GM21528 (cell line): ENCODE data around the gene KLHL25.
"Not testable (repeated sequence)": the region's sequence is repeated elsewhere in the genome, so short reads cannot be mapped to it uniquely, and the experiment has no call there.

Source experiments
- ATAC-seq: cut with Tn5 transposase; IDR thresholded peaks from one replicate; pipeline ENCODE4 v1.9.1; 2021; ENCODE audit warnings: mild to moderate bottlenecking, moderate library complexity; ENCODE audit not compliant: unreplicated experiment, low FRiP score

Gene KLHL25

DNA sequence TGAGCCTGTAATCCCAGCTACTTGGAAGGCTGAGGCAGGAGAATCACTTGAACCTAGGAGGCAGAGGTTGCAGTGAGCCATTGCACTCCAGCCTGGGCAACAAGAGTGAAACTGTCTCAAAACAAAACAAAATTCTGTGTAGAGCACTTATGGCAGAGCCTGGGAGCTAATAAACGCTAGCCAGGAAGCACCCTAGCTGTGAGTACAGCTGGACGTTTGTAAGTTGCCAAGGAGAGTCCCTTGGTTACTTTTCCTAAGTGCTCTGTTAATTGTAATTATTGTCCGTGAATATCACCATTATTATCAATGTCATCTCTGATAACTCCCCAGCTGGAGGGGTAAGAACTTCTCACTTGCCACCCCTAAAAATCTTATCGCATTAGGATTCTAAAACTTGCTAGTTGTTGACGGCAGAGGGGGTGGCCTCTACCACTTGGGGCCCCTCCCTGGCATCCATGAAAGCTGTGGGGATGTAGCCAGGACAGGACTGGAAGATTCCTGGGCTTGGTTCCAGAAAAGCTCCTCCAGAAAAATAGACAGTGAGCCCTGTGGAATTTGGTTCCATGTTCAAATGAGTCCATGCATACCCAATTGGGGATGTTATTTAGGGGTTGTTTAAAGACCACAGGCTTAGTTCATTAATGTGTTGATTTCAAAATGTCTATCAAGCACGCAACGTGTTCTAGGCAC lies 9.9 kb upstream of the KLHL25 start:
- ATAC-seq = no peak

DNA sequence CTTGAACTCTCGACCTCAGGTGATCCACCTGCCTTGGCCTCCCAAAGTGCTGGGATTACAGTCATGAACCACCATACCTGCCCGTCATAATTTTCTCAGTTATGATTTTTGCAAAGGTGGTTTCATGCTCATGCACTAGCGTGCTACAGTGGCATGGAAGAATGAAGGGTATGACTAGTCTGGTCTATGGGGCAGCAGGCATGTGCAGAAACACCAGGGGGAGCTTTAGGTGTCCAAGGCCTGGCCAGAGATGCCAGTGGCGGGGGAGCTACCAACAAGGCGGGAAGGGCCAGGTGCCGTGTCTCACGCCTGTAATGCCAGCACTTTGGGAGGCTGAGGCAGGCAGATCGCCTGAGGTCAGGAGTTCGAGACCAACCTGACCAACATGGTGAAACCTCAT lies 7.9 kb upstream of the KLHL25 start:
- ATAC-seq = not testable (repeated sequence)

GRCh38 chr15:85800478-85801123 lies 5.9 kb upstream of the KLHL25 start:
- no peak for ATAC-seq

- ATAC-seq = not testable (repeated sequence)
Measured at GRCh38 chr15:85796371-85796770, 1.6 kb upstream of the KLHL25 start.

DNA sequence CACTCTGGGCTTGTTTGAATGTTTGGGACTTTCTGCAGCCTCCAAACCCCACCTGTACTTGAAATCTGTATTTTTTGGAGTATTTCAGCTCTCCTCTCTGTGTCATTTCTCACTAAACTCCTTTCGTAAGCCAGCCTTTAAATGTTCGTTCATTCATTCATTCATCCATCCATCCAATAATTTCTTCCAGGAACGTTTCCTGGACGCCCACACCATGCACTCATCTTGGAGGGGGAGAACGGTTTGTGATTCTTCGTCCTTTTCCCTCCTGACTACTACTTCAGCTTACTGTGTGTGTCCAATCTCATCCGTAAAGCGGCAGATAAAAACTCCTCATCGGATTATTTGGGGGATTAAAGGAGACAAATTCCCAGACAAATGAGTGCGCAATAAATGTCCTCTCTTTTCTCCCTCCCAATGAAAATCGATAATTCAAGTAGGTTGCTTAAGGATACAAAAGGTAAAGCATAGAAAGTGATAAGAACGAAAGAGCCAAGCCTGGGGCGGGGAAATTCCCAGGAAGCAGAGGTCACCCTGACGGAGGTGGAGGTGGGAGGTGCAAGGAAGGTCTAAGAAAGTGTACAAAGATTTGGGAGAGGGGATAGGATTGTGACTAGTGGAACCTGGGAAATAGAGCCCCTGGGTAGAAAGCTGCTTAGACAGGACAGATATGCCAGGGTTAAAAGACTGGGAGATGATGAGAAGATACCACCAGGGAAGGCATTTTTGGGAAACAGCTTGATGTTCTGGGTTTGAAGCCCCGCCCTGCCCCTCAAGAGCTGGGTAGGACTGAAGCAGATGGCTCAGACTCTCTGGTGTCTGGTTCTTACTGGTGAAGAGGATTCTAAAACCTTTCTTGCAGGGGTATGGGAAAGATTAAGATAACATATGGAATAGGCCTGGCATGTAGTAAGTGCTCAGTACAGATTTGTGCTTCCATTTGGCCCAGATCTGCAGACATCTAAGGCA lies 896 bp upstream of the KLHL25 start:
- ATAC-seq = no peak

DNA sequence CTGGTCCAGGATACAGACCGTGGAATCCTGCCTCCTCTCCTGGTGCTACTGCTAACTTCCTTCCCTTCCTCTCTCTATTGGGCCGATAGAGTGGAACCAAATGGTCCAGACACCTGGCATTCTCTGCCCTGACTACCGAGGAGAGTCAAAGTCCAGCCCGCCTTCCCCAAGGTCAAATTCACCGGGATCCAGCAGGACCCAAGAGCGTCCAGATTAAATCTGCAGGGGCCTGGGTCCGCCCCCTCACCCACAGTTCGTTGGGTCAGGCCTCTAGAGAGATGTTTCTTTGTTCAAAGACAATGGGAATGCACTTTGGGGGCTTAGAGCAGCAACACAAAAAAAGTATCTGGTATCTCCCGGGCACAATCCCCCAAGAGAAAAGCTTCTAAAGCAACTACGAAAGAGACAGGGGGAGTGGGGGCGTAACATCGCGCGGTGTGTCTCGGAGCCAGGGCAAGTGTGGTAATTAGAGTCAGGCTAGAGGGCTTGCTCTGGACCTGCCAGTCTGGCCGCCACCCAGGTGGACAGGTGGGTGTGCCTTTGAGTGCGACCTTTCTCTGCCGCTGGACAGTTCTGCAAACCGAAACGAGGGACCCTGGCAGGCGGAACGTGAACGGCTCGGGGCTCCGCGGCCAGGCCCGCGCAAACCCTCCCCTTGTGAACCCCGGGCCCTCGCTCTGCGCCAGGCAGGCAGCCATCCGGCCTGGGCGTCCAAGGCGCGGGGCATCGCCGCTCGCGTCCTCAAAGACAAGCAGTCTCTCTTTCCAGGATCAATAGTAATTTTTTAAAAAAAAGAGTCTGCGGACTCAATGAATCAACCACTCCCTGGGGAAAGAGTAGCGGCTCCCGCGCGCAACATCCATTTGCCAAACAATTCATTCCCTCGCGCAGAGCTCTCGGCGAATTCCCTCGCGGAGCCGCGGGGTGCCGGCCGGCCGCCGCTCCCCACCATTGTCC lies 806 bp downstream of the KLHL25 start:
- peak; percentile 55 for ATAC-seq

DNA sequence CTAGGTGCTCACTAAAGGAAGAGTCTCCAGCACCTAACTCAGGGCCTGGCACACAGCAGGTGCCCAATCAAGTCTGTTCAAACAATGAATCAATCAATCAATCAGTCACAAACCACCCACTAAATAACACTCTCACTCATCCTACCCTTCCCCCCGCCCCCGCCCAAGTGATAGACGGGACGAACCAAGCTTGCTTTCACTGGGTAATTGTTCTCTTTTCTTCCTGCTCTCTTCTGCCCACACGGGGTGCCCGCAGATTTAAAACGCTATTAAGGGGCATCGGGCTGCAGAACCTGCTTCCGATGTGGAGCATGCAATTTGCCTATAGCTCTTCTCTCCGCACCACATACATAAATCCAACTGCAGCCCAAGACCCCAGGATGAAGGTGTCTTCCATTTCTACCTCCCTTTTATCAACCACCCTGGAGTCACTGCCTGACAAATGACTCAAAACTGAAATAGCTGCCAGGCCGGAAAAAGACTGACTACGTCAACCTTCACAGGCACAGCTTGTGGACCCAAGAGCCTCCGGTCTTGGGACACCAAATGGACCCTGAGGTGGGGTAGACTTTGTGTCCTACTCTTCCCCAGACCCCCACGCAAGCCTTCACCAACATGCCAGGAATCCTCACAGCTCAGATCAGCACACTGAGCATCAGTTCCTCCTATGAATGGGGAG lies 1.7 kb downstream of the KLHL25 start:
- ATAC-seq = no peak

- no peak for ATAC-seq
Measured at GRCh38 chr15:85792102-85792731, 2.5 kb downstream of the KLHL25 start.

DNA sequence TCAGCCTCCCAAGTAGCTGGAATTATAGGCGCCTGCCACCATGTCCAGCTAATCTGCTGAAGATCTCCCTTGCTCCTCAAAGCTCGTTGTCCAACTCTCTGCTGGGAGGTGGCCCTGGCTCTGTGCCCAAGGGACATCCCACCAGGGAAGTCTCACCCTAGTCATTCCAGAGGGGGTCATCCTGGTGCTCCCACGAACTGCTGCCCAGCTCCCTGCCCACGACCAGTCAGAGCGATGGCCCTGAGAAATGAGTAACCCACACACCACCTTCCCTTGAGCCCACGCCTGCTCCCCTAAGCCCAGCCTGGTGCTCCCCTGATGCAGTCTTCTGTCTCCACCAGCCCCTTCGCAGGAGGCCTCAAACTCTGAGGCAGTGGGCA lies 5.2 kb downstream of the KLHL25 start:
- ATAC-seq = no peak

GRCh38 chr15:85788771-85789495 lies 5.8 kb downstream of the KLHL25 start:
- ATAC-seq = no peak

- ATAC-seq = no peak
Measured at GRCh38 chr15:85786781-85787114, 8.0 kb downstream of the KLHL25 start.

DNA sequence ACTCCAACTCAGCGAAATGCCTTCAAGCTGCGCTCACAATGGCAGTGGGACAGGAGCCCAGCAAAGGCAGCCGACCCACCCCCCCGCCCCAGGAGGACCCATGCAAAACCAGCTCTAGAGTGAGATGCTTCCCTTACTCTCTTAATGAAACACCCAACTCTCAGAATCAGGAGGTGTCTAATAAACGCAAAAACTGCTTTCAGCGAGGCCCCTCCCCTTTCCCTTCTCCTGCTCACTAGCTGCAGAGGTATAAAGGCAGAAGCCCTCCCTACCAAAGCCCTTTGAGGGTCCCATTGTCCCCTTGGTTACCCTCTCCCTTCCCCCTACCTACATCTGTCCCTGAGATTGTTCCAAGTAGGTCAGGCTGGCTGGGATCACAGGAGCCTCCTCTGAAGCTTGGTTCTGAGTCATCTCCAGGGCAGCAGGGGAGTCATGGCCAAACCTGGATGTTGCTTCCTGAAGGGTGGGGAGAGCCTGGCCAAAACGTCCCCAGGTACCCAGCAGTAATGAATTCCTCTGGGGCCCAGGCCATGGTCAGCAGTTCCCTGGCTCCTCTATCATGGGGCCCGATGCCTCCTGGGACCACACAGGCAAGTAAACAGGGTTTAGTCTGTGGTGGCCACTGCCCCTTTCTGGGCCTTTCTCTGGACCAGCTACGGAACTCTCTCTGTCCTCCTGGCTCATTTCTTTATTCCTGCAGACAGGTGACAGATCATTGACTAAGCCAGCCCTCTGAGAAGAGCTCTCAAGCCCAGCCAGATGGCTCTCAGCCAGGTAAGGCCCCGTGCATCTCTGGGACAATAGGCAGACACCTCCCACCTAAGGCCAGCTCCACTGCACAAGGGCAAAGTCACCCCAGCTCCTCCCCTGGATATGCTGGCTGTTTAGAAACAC lies 8.6 kb downstream of the KLHL25 start:
- no peak for ATAC-seq

DNA sequence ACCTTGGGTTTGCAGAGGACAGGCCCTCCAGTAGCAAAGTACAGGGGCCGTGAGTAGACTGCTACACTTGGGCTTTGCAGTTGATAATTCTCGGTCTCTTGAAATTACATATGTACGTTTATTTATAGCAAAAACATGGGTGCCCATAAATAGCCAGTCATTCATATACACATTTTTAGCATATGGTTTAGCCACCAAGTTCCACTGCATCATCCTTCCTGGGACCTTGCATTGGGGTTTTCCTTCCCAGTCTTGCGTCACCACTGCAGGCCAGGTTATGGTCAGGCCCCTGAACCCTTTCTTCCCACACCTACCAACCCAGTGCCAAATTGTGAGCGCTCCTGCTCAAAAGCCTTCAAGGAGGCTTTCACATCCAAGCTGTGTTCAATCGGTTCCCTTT lies 12.7 kb downstream of the KLHL25 start:
- ATAC-seq = no peak

DNA sequence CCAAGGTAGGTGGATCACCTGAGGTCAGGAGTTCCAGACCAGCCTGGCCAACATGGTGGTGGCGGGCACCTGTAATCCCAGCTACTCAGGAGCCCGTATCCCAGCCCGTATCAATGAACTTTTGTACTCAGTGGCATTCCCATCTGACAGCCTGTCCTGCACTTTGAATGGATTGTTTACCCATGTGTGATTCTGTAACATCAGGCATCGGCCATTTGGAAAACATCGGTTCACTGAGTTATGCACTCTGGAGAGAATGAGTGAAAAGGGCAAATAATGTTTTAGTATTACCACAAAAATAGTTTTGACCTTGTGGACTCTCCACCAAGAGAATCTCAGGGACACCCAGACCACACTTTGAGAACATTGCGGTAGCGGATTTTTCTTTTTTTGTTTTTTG lies 13.6 kb downstream of the KLHL25 start:
- ATAC-seq = no peak

GRCh38 chr15:85780225-85780985 lies 14.3 kb downstream of the KLHL25 start:
- ATAC-seq = no peak

GRCh38 chr15:85779249-85779648 lies 15.5 kb downstream of the KLHL25 start:
- no peak for ATAC-seq
